B cell (primary cell): ENCODE results near the gene HSPD1.

Experiments
- CTCF ChIP-seq: fragments of 200-600 bp; IDR thresholded peaks from one replicate; pipeline ENCODE4 v1.8.0; 2022; ENCODE audit warnings: antibody characterized with exemption, mild to moderate bottlenecking
- EZH2 ChIP-seq: IDR thresholded peaks from 2 replicates; pipeline ENCODE4 v1.6.1; 2012; ENCODE audit warnings: borderline replicate concordance, low read depth, mild to moderate bottlenecking, moderate library complexity, low read length; ENCODE audit not compliant: insufficient read depth, poor library complexity, severe bottlenecking

GRCh38 chr2:197543206-197543605, 43.6 kb upstream of the HSPD1 start:
- no peak for TF ChIP-seq CTCF
- no peak for TF ChIP-seq EZH2
